ENCODE results near the gene EFNB3. TPM values are rescaled to one million over a fixed set of nuclear protein-coding genes. Genes with fewer than 3 reads are reported as not detected.
A peak's percentile ranks its signal among the peaks of the same experiment; 100 is the strongest.

The EFNB3 gene
- total RNA-seq, 2 experiments from 2014 or later, result not detected

GRCh38 chr17:7687908-7688807 is 16.8 kb upstream of the EFNB3 start, which contains the start of gene WRAP53:
WRAP53 (plus strand) TSS chr17:7688477; CDS start chr17:7688649, 172 bp downstream.
- no peaks in the 10 kb centered on the region for H3K9me3 Mint-ChIP-seq
- POLR2A ChIA-PET, result interaction anchor here (0.6 to 5.6 kb wide), 63 partner anchors 13 to 689 kb away, joined by 3 to 158 read pairs (median 8); partner anchors contain the start of genes ACAP1, ATP1B2, CD68 and CNTROB
- H3K36me3 ChIP-seq (ENCODE audit: insufficient read depth, low read length), result no peaks in the 10 kb centered on the region
- H3K27me3 ChIP-seq (ENCODE audit: control insufficient read depth in 1 of 2, insufficient read depth in 2 of 2, low read length in 2 of 2), result no peaks in the 10 kb centered on the region
- ATAC-seq (ENCODE audit: poor library complexity) (peak; percentile 75), DNase-seq (peak; percentile 93 to 98 (median 95))
- peaks cover 38% of the 10 kb centered on the region for H3K36me3 Mint-ChIP-seq (ENCODE audit: low read depth)
- intact Hi-C loops (cut with DNase I, micrococcal nuclease), result loop anchor here (2.0 to 10.0 kb wide), 13 partner anchors 36 to 651 kb away; partner anchors contain the start of genes ATP1B2 (in 1 of the 2), ELP5 (in 1 of the 2), FXR2 (in 1 of the 2) and GPS2 (in 1 of the 2)
- CTCF ChIA-PET, result interaction anchor here (0.6 to 4.2 kb wide), 37 partner anchors 9 to 689 kb away, joined by 3 to 29 read pairs (median 4); partner anchors contain the start of genes ATP1B2, CNTROB, FXR2 and MPDU1
- peaks cover 46% of the 10 kb centered on the region for H3K4me1 Mint-ChIP-seq (ENCODE audit: low read depth)
- H3K9me3 ChIP-seq (ENCODE audit: control insufficient read depth in 1 of 2, insufficient read depth in 1 of 2, low read length in 2 of 2), result no peaks in the 10 kb centered on the region
- peak within 1 kb of the TSS; percentile 99 for H3K4me3 Mint-ChIP-seq
- peaks cover 38% of the 10 kb centered on the region for H3K4me1 ChIP-seq (ENCODE audit: insufficient read depth, low read length)
- H3K4me3 ChIP-seq (ENCODE audit: low read length), result peak within 1 kb of the TSS; percentile 72
- H3K27ac ChIP-seq (ENCODE audit: low read depth in 1 of 2, low read length in 2 of 2), result peak within 1 kb of the TSS; percentile 96 to 98
- TF ChIP-seq CTCF (IDR thresholded peaks at IDR 0.05), result peak; percentile 100
- H3K27ac Mint-ChIP-seq, result peak within 1 kb of the TSS; percentile 100
- H3K27me3 Mint-ChIP-seq, result peaks cover 7% of the 10 kb centered on the region

- Mint-ChIP-seq H3K4me3 (peak overlapping the region; percentile 99), H3K27ac (peak overlapping the region; percentile 52), H3K9me3 (no peaks in the 10 kb centered on the region), H3K36me3 (ENCODE audit: low read depth) (peaks cover 42% of the 10 kb centered on the region), H3K27me3 (peaks cover 7% of the 10 kb centered on the region), H3K4me1 (ENCODE audit: low read depth) (peaks cover 43% of the 10 kb centered on the region)
- no peak for DNase-seq
- no peaks in the 10 kb centered on the region for H3K27me3 ChIP-seq (ENCODE audit: control insufficient read depth in 1 of 2, insufficient read depth in 2 of 2, low read length in 2 of 2)
- no peaks in the 10 kb centered on the region for H3K36me3 ChIP-seq (ENCODE audit: insufficient read depth, low read length)
- no peak for ATAC-seq (ENCODE audit: poor library complexity)
- H3K4me1 ChIP-seq (ENCODE audit: insufficient read depth, low read length), result peaks cover 34% of the 10 kb centered on the region
- no peak for TF ChIP-seq CTCF (IDR thresholded peaks at IDR 0.05)
- intact Hi-C loops (cut with DNase I, micrococcal nuclease), result loop anchor here (5.0 to 10.0 kb wide), 9 partner anchors 37 to 652 kb away; partner anchors contain the start of genes ATP1B2 (in 1 of the 2), GPS2 (in 1 of the 2), MPDU1 (in 1 of the 2) and SHBG (in 1 of the 2)
- peak overlapping the region; percentile 72 for H3K4me3 ChIP-seq (ENCODE audit: low read length)
- CTCF ChIA-PET, result interaction anchor here (1.1 to 3.7 kb wide), 9 partner anchors 38 to 353 kb away, joined by 3 to 29 read pairs (median 17); partner anchors contain the start of genes ATP1B2, FXR2, MPDU1 and SENP3
- no peaks in the 10 kb centered on the region for H3K9me3 ChIP-seq (ENCODE audit: control insufficient read depth in 1 of 2, insufficient read depth in 1 of 2, low read length in 2 of 2)
- POLR2A ChIA-PET, result interaction anchor here (0.7 to 5.6 kb wide), 17 partner anchors 32 to 643 kb away, joined by 3 to 158 read pairs (median 25); partner anchors contain the start of genes ATP1B2, FXR2, KDM6B and MPDU1
- no peak overlapping the region for H3K27ac ChIP-seq (ENCODE audit: low read depth in 1 of 2, low read length in 2 of 2)
Observed at GRCh38 chr17:7688808-7689316, 16.1 kb upstream of the EFNB3 start.

GRCh38 chr17:7695586-7695985 is 9.4 kb upstream of the EFNB3 start:
- CTCF ChIA-PET, result no interaction called here
- H3K4me1 ChIP-seq (ENCODE audit: insufficient read depth, low read length), result no peaks in the 10 kb centered on the region
- Mint-ChIP-seq H3K27me3 (peaks cover 2% of the 10 kb centered on the region), H3K4me1 (ENCODE audit: low read depth) (no peaks in the 10 kb centered on the region), H3K4me3 (no peak overlapping the region), H3K27ac (no peak overlapping the region), H3K36me3 (ENCODE audit: low read depth) (peaks cover 41% of the 10 kb centered on the region), H3K9me3 (no peaks in the 10 kb centered on the region)
- intact Hi-C loops (cut with DNase I, micrococcal nuclease), result no loop called here
- no peak overlapping the region for H3K4me3 ChIP-seq (ENCODE audit: low read length)
- peaks cover 7% of the 10 kb centered on the region for H3K36me3 ChIP-seq (ENCODE audit: insufficient read depth, low read length)
- H3K27ac ChIP-seq (ENCODE audit: low read depth in 1 of 2, low read length in 2 of 2), result no peak overlapping the region
- no peak for DNase-seq
- no peaks in the 10 kb centered on the region for H3K9me3 ChIP-seq (ENCODE audit: control insufficient read depth in 1 of 2, insufficient read depth in 1 of 2, low read length in 2 of 2)
- H3K27me3 ChIP-seq (ENCODE audit: control insufficient read depth in 1 of 2, insufficient read depth in 2 of 2, low read length in 2 of 2), result no peaks in the 10 kb centered on the region
- POLR2A ChIA-PET, result no interaction called here
- no peak for ATAC-seq (ENCODE audit: poor library complexity)
- TF ChIP-seq CTCF (IDR thresholded peaks at IDR 0.05), result no peak
